ENCODE data around the gene PDILT.
A peak's percentile ranks its signal among the peaks of the same experiment; 100 is the strongest.
"Not testable (repeated sequence)": the region's sequence is repeated elsewhere in the genome, so short reads cannot be mapped to it uniquely, and the experiment has no call there.

Gene PDILT

DNA sequence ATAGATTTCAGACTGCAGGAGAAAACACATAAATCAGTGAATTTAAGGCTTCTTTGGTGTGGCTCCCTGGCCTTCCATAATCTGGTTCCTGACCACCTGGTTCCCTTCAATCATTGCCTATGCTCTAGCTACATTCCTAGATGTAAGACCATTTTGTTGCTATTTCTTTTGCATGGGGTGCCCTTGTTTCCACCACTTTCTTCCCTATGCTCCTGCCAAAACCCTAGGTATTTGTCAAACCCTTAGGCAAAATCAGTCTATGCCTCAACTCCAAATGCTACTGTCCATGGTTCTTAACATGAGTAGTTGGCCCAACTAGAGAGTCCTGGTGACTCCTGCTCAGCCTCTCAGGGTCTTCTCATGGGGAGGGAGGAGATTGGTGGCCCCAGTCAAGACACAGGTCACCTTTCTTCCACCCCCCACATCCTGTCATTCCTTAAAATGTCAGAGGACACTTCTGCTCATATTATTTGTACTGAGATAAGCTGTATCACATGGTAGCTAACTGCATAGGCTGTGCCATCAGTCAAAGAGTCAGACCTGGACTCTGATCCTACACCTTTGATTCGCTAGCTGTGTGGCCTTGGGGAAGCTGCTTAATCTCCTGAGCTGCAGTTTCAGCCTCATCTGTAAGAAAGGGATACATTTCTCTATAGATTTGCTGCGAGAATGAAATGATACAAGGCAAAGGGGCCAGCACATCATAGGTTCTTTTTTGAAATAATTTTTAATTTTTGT lies 19.8 kb upstream of the PDILT start:
- FAIRE-seq (no peak), DNase-seq (ENCODE audit: insufficient read length, low spot score) (no peak)
- TF ChIP-seq PAX5 (IDR thresholded peaks at IDR 0.05; ENCODE audit: insufficient read depth, low read length, severe bottlenecking) (no peak), SPI1 (IDR thresholded peaks at IDR 0.05; ENCODE audit: low read depth, low read length) (no peak), POLR2A (IDR thresholded peaks at IDR 0.05; ENCODE audit: low read depth, low read length) (no peak), POU2F2 (IDR thresholded peaks at IDR 0.05; ENCODE audit: low read depth, low read length) (no peak), POLR2AphosphoS5 (IDR thresholded peaks at IDR 0.05; ENCODE audit: low read depth, low read length) (no peak), TAF1 (IDR thresholded peaks at IDR 0.05; ENCODE audit: low read depth, low read length) (no peak)

DNA sequence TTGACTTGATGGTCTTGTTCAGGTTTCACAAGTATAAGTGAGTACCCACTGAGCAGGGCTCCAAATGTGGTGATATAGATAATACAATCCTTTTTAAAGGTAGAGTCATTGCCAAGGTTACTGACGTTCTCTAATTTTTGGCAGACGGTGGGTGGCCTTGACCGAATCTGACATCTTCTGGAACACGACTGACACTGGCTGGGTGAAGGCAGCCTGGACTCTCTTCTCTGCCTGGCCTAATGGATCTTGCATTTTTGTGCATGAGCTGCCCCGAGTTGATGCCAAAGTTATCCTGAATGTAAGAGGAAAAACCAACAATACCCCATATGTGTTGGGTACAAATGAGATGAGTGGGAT lies 19.2 kb upstream of the PDILT start:
- not testable (repeated sequence) for DNase-seq (ENCODE audit: insufficient read length, low spot score); FAIRE-seq

DNA sequence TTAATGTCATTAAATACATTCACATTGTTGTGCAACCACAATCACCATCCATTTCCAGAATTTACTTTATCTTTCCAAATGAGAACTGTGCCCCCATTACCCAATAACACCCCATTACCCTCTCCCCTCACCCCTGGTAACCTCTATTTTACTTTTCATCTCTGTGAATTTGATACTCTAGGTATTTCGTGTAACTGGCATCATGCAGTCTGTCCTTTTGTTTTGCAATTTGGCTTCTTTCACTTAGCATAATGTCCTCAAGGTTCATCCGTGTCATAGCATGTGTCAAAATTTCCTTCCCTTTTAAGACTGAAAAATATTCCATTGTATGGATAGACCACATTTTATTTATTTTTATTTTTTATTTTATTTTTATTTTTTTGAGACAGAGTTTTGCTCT lies 17.2 kb upstream of the PDILT start:
- not testable (repeated sequence) for FAIRE-seq; DNase-seq (ENCODE audit: insufficient read length, low spot score)

DNA sequence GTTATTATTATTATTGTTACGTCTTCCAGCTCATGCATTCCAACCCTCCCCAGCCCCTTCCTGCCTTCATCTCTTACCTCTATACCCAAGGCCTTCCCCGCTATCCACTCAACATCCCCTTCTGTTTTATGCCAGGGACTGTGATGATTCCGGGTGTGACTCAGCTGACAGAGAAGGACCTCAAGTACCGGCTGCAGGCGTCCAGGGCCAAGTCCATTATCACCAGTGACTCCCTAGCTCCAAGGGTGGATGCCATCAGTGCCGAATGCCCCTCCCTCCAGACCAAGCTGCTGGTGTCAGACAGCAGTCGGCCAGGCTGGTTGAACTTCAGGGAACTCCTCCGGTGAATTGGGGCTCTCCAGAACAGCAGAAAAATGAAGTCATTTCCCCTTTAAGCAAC lies 14.6 kb upstream of the PDILT start:
- not testable (repeated sequence) for DNase-seq (ENCODE audit: insufficient read length, low spot score); FAIRE-seq

DNA sequence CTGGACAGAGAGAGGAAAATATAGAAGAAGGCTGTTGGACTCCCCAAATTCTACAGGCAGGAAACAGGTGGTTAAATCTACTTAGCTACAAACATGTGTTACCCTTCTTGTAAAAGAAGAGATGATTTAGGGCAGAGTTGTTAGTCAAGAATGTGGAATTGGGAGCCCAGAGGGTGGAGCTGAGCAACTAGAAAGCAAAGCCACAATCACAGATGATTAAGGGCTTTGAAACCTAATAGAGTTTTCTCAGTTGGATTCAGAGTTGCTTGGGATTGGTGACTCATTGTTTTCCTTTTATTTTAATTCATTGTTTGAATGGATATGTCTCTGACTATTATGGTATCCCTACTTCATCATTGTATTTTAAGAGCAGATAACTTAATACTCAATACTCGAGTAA lies 11.0 kb upstream of the PDILT start:
- no peak for FAIRE-seq
- no peak for TF ChIP-seq POU2F2 (IDR thresholded peaks at IDR 0.05; ENCODE audit: low read depth, low read length)
- TF ChIP-seq POLR2AphosphoS5 (IDR thresholded peaks at IDR 0.05; ENCODE audit: low read depth, low read length) = no peak
- TF ChIP-seq TAF1 (IDR thresholded peaks at IDR 0.05; ENCODE audit: low read depth, low read length) = no peak
- TF ChIP-seq POLR2A (IDR thresholded peaks at IDR 0.05; ENCODE audit: low read depth, low read length) = no peak
- no peak for TF ChIP-seq PAX5 (IDR thresholded peaks at IDR 0.05; ENCODE audit: insufficient read depth, low read length, severe bottlenecking)
- TF ChIP-seq SPI1 (IDR thresholded peaks at IDR 0.05; ENCODE audit: low read depth, low read length) = no peak
- no peak for DNase-seq (ENCODE audit: insufficient read length, low spot score)

DNA sequence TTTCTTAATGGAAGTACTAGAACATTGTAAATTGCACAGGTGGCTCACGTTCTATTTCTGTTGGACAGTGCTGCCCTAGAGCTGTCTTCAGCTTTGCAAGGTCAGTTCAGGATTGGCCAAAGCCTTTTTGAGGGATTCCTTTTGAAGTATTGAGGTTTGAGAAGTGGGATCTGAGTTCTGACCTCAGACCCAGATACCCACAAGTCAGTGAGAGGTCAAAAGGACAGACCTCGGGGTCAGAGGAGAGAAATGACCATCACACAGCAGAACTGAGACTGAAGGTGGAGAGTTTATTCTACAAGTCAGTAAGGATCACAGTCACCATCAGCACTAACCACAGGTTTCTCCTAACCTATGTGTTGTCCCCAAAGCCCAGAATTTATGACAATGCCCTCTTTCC lies 6.5 kb upstream of the PDILT start:
- TF ChIP-seq POLR2A (IDR thresholded peaks at IDR 0.05; ENCODE audit: low read depth, low read length) = no peak
- peak; percentile 56 for TF ChIP-seq SPI1 (IDR thresholded peaks at IDR 0.05; ENCODE audit: low read depth, low read length)
- DNase-seq (ENCODE audit: insufficient read length, low spot score) = no peak
- FAIRE-seq = no peak

DNA sequence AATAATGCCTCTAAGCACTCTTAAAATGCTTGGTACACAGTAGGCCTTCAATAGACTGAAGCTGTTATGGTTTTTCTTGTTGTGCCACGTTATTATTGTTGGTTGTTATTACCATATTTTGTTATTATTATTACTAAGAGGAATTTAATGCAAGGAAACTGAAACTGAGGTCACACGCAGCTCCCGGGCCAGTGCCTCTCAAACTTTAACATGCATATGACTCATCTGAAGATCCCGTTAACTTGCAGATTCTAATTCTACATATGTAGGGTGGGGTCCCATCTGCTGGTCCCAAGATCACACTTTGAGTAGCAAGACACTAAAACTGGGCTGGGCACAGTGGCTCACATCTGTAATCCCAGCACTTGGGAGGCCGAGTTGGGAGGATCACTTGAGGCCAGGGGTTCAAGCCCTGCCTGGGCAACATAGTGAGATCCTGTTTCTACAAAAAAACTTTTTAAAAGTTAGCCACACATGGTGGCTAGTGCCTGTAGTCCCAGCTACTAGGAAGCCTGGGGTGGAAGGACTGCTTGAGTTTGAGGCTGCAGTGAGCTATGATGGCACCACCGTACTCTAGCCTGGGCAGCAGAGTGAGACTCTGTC lies 5.7 kb upstream of the PDILT start:
- DNase-seq (ENCODE audit: insufficient read length, low spot score) (no peak), FAIRE-seq (peak; percentile 61)
- TF ChIP-seq POLR2AphosphoS5 (IDR thresholded peaks at IDR 0.05; ENCODE audit: low read depth, low read length) = no peak
- TF ChIP-seq PAX5 (IDR thresholded peaks at IDR 0.05; ENCODE audit: insufficient read depth, low read length, severe bottlenecking) = no peak
- peak; percentile 47; the same call in 1 of the 2 replicates for TF ChIP-seq POU2F2 (IDR thresholded peaks at IDR 0.05; ENCODE audit: low read depth, low read length)

DNA sequence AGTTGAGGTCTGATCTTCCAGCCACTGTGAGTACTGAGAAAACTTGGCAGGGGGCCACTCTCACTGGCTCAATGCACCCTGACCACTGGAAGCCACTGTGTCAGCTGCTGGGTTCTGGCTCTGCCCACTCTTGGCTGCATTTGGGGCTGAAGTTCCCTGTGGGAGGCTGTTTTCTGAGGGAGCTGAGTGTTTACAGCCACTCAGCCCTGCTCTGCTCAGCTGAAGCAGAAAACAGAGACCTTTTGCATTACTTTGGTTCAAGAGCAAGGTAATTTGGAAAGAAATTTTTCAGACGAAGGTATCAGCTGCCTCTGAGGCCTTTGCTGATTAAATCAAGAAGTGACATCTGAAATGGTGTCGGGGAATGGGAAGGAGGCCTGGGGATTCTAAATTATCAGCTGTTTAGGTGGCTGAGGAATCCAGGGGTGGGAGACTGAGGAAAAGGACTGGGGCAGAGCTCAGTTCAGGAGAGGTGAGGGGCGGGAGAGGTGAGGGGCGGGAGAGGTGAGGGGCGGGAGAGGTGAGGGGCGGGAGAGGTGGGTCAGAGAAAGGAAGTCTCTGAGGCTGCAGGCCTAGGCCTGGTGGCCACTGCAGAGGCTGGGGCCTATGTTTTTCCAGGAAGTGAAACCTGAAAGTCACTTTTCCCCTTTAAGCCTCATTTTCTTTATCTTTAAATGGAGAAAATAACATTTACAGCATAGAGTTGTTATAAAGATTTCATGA lies 5.0 kb upstream of the PDILT start, which contains the start of gene ACSM5:
Gene ACSM5, plus strand, starts transcription at position 137 of the 723 bp plus-strand sequence. CDS start 1,951 bp downstream, outside the sequence.
- DNase-seq (ENCODE audit: insufficient read length, low spot score) (no peak), FAIRE-seq (no peak)
- TF ChIP-seq SPI1 (IDR thresholded peaks at IDR 0.05; ENCODE audit: low read depth, low read length) (peak; percentile 86), PAX5 (IDR thresholded peaks at IDR 0.05; ENCODE audit: insufficient read depth, low read length, severe bottlenecking) (no peak), POU2F2 (IDR thresholded peaks at IDR 0.05; ENCODE audit: low read depth, low read length) (no peak), POLR2AphosphoS5 (IDR thresholded peaks at IDR 0.05; ENCODE audit: low read depth, low read length) (no peak), POLR2A (IDR thresholded peaks at IDR 0.05; ENCODE audit: low read depth, low read length) (no peak), TAF1 (IDR thresholded peaks at IDR 0.05; ENCODE audit: low read depth, low read length) (no peak)

DNA sequence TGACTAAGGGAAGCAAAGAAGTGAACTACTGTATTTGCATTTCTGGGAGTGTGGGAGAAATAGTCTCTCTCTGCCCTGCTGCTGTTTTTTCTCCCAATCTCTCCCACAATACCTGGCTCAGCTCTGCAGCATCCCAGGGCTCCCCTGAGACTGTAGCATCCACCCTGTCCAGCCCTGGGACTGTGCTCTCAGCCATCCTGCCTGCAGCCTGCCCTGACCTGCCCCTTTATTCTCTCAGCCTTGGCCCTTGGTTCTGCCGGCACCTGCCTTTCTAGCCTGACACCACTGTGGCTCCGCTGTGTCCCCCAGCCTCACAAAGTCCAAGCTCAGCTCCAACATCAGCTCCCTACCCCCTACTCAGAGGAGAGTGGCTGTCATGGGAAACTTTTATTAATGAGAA lies 1.9 kb downstream of the PDILT start:
- TF ChIP-seq PAX5 (IDR thresholded peaks at IDR 0.05; ENCODE audit: insufficient read depth, low read length, severe bottlenecking) (no peak), SPI1 (IDR thresholded peaks at IDR 0.05; ENCODE audit: low read depth, low read length) (no peak), POLR2AphosphoS5 (IDR thresholded peaks at IDR 0.05; ENCODE audit: low read depth, low read length) (no peak), POU2F2 (IDR thresholded peaks at IDR 0.05; ENCODE audit: low read depth, low read length) (no peak), POLR2A (IDR thresholded peaks at IDR 0.05; ENCODE audit: low read depth, low read length) (no peak)
- DNase-seq (ENCODE audit: insufficient read length, low spot score) (no peak), FAIRE-seq (no peak)

DNA sequence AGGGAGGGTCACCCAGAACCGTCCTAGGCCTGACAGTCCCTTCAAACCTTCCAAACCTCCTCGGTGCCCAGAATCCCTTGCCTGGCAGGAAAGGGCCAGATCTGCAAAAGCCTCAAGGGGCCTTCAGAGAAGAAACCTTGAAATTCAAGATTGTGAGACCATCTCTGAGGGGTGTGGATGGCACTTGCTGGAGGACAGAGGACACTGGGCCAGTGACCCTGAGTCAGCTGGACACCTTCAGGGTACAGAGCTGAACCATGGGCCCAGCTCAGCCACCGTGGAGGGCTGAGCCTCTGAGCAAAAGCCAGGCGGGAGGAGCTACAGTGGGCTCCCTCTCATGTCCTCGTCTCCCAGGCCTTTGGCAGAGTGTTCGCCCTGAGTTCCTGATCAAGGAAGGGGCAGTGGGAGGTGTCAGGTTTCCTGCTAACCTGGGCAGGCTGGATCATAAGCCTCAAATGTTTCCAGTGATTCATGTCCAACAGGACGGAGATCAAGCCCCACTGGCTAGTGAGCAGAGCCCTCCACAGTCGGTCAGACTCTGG lies 3.0 kb downstream of the PDILT start:
- no peak for DNase-seq (ENCODE audit: insufficient read length, low spot score)
- TF ChIP-seq SPI1 (IDR thresholded peaks at IDR 0.05; ENCODE audit: low read depth, low read length) = no peak
- no peak for TF ChIP-seq POU2F2 (IDR thresholded peaks at IDR 0.05; ENCODE audit: low read depth, low read length)
- no peak for TF ChIP-seq POLR2AphosphoS5 (IDR thresholded peaks at IDR 0.05; ENCODE audit: low read depth, low read length)
- no peak for TF ChIP-seq POLR2A (IDR thresholded peaks at IDR 0.05; ENCODE audit: low read depth, low read length)
- TF ChIP-seq PAX5 (IDR thresholded peaks at IDR 0.05; ENCODE audit: insufficient read depth, low read length, severe bottlenecking) = no peak
- TF ChIP-seq TAF1 (IDR thresholded peaks at IDR 0.05; ENCODE audit: low read depth, low read length) = no peak
- FAIRE-seq = no peak

Data from GM12891 (cell line).